GM12878 (cell line): ENCODE measurements around the gene CHSY3. TPM values are rescaled to one million over a fixed set of nuclear protein-coding genes. Genes with fewer than 3 reads are reported as not detected.

Source experiments
- ATAC-seq: fragments of 200-7000 bp; cut with Tn5 transposase; 3 replicates; pipeline ENCODE4 v1.9.1; 2020; ENCODE audit warnings: mild to moderate bottlenecking, moderate library complexity
- BruUV-seq: library from RNA; stranded (reverse); fragments of 400-500 nt; replicated peaks from 2 replicates; lab custom pipeline; 2021; lab: Mats Ljungman, UMichigan
- CTCF ChIA-PET: fragments of 300-600 bp; sonication (Branson Sonifier 250); formaldehyde crosslinking; extraction: SDS; loops from one replicate; lab custom pipeline; 2021; ENCODE audit warnings: inconsistent platforms; lab: Yijun Ruan, JAX
- POLR2A ChIA-PET: fragments of 350-600 bp; formaldehyde crosslinking; extraction: SDS; loops from one replicate; lab custom pipeline; 2021; ENCODE audit warnings: inconsistent platforms; lab: Charles Lee
- RAD21 ChIA-PET: fragments of 300-600 bp; sonication (Branson Sonifier 250); formaldehyde crosslinking; loops from one replicate; lab custom pipeline; 2023; ENCODE audit warnings: antibody characterized with exemption; ENCODE audit not compliant: unreplicated experiment; lab: Charles Lee
- SMC1A ChIA-PET: fragments of 300-600 bp; sonication (Branson Sonifier 250); formaldehyde crosslinking; loops from one replicate; lab custom pipeline; 2023; ENCODE audit not compliant: unreplicated experiment, uncharacterized antibody; lab: Charles Lee
- DNase-seq: peaks from one replicate; pipeline ENCODE4 v3.0.0-alpha.2; 2011; ENCODE audit warnings: low read depth, low spot score
- FAIRE-seq: peaks from 3 replicates; lab custom pipeline; 2011; peaks lifted over from hg19 to GRCh38; lab: Jason Lieb, UNC
- H2AFZ ChIP-seq: 2 replicates; pipeline ENCODE4 v1.6.0; 2011; ENCODE audit warnings: low read depth, low read length, control low read depth; ENCODE audit not compliant: control insufficient read depth
- H3K27ac ChIP-seq: 2 replicates; pipeline ENCODE4 v1.5.1; 2011; ENCODE audit warnings: control low read depth; ENCODE audit not compliant: control insufficient read depth, insufficient read depth
- H3K27me3 ChIP-seq, 2 experiments: replicated peaks in 1 of 2; 2 replicates each; pipeline versions ENCODE4 v1.6.0 to v1.6.1; 2011; ENCODE audit warnings: low read length in 1 of 2; ENCODE audit not compliant: control insufficient read depth in 2 of 2, insufficient read depth in 2 of 2
- H3K36me3 ChIP-seq, 2 experiments: 2 replicates each; pipeline ENCODE4 v1.5.1; 2011; ENCODE audit warnings: low read length in 1 of 2; ENCODE audit not compliant: control insufficient read depth in 2 of 2, insufficient read depth in 2 of 2
- H3K4me1 ChIP-seq: 2 replicates; pipeline ENCODE4 v1.6.1; 2011; ENCODE audit warnings: mild to moderate bottlenecking, low read length, moderate library complexity, mixed read lengths; ENCODE audit not compliant: control insufficient read depth, insufficient read depth
- H3K4me2 ChIP-seq: 2 replicates; pipeline ENCODE4 v1.6.0; 2011; ENCODE audit warnings: control low read depth; ENCODE audit not compliant: control insufficient read depth, insufficient read depth
- H3K4me3 ChIP-seq: fragments of 200-600 bp; sonication (generic); 2 replicates; pipeline ENCODE4 v1.5.1; 2016
- H3K79me2 ChIP-seq: 2 replicates; pipeline ENCODE4 v1.6.0; 2011; ENCODE audit warnings: low read length; ENCODE audit not compliant: control insufficient read depth, insufficient read depth
- H3K9ac ChIP-seq: 2 replicates; pipeline ENCODE4 v1.8.0; 2011; ENCODE audit warnings: low read length, control low read depth, mixed read lengths; ENCODE audit not compliant: control insufficient read depth, insufficient read depth
- H3K9me3 ChIP-seq: replicated peaks from 3 replicates; pipeline ENCODE4 v1.5.1; 2011; ENCODE audit warnings: mild to moderate bottlenecking, low read length; ENCODE audit not compliant: control insufficient read depth, insufficient read depth
- H4K20me1 ChIP-seq: 2 replicates; pipeline ENCODE4 v1.6.0; 2011; ENCODE audit not compliant: control insufficient read depth, insufficient read depth
- BHLHE40 ChIP-seq, 2 experiments: fragments of 450-650 bp in 1 of 2; IDR thresholded peaks; 2 replicates each; pipeline ENCODE4 v1.6.1; 2011 to 2017; ENCODE audit warnings: low read depth in 2 of 2, borderline replicate concordance in 1 of 2, improper control_type of control experiment in 1 of 2, low read length in 1 of 2, mild to moderate bottlenecking in 1 of 2
- BMI1 ChIP-seq: fragments of 450-650 bp; IDR thresholded peaks from 2 replicates; pipeline ENCODE4 v1.6.1; 2016; ENCODE audit warnings: mild to moderate bottlenecking, moderate library complexity, borderline replicate concordance
- E4F1 ChIP-seq: fragments of 450-650 bp; IDR thresholded peaks from 2 replicates; pipeline ENCODE4 v1.6.1; 2018; ENCODE audit warnings: borderline replicate concordance, mild to moderate bottlenecking; ENCODE audit not compliant: partially characterized antibody
- JUNB ChIP-seq: IDR thresholded peaks from 2 replicates; pipeline ENCODE4 v1.6.1; 2016; ENCODE audit warnings: antibody characterized with exemption, mild to moderate bottlenecking
- MAX ChIP-seq: IDR thresholded peaks from 2 replicates; pipeline ENCODE4 v1.6.1; 2012; ENCODE audit warnings: low read depth, low read length, improper control_type of control experiment
- RAD21 ChIP-seq: IDR thresholded peaks from 2 replicates; pipeline ENCODE4 v1.6.1; 2011; ENCODE audit warnings: mild to moderate bottlenecking, low read depth, low read length, moderate library complexity; ENCODE audit not compliant: insufficient read depth
- RCOR1 ChIP-seq: conservative IDR thresholded peaks from 2 replicates; pipeline ENCODE4 v1.6.1; 2012; ENCODE audit warnings: low read depth, low read length, improper control_type of control experiment
- STAT3 ChIP-seq: IDR thresholded peaks from 2 replicates; pipeline ENCODE4 v1.6.1; 2011; ENCODE audit warnings: low read depth, low read length, improper control_type of control experiment
- SUZ12 ChIP-seq: fragments of 200-600 bp; sonication (generic); IDR thresholded peaks from one replicate; pipeline ENCODE4 v1.6.1; 2018; ENCODE audit warnings: antibody characterized with exemption, mild to moderate bottlenecking; ENCODE audit not compliant: unreplicated experiment
- TARDBP ChIP-seq: IDR thresholded peaks from 2 replicates; pipeline ENCODE4 v1.6.1; 2016; ENCODE audit warnings: borderline replicate concordance
- ZSCAN29 ChIP-seq: fragments of 450-650 bp; IDR thresholded peaks from 2 replicates; pipeline ENCODE4 v1.6.1; 2017; ENCODE audit warnings: mild to moderate bottlenecking, moderate library complexity
- WGBS: methylation state at CpG from one replicate; pipeline ENCODE4 v1.1.6; 2016; ENCODE audit warnings: low lambda C conversion rate; ENCODE audit not compliant: insufficient replicate concordance, insufficient coverage; ENCODE audit errors: missing lambda C conversion rate; 5-methylcytosine and 5-hydroxymethylcytosine counted together
- in situ Hi-C: fragments of 300-500 bp; cut with MboI; formaldehyde crosslinking; loops from 9 replicates; pipeline ENCODE4 v1.14.3; 2018; ENCODE audit warnings: mixed read lengths
- intact Hi-C: fragments of 100-400 bp; cut with micrococcal nuclease; formaldehyde crosslinking; loops from one replicate; pipeline ENCODE4 v1.14.2; 2022; ENCODE audit not compliant: unreplicated experiment
- polyA plus RNA-seq, 11 experiments: library from polyadenylated mRNA; depleted of rRNA in 4 of 11; unstranded in 6 of 11; stranded (reverse) in 5 of 11; fragments of >200 nt; fragmentation: Nextera tagmentation in 4 of 11; fragmentation: Illumina TruSeq in 1 of 11; extraction: Ambion mirVana in 4 of 11; extraction: Trizol in 1 of 11; gene quantifications; 1 replicate in 1 of 11; 2 replicates in 10 of 11; pipeline versions ENCODE4 v1.2.1 to v1.2.3, GENCODE V29; 2011 to 2016; ENCODE audit warnings: inconsistent platforms in 2 of 11, missing spikeins in 2 of 11, low read depth in 1 of 11
- total RNA-seq, 4 experiments: library from RNA; depleted of rRNA in 3 of 4; stranded (reverse); fragments of >200 nt in 3 of 4; fragmentation: Illumina TruSeq in 1 of 4; extraction: Trizol in 1 of 4; gene quantifications; 2 replicates each; pipeline versions ENCODE4 v1.2.1 to v1.2.3, GENCODE V29; 2013 to 2021

Gene CHSY3
- total and polyA plus RNA-seq, 10 of the 15 experiments (the other 5 are each of a cell fraction or from before 2014, with no cell fraction given), result not detected

DNA sequence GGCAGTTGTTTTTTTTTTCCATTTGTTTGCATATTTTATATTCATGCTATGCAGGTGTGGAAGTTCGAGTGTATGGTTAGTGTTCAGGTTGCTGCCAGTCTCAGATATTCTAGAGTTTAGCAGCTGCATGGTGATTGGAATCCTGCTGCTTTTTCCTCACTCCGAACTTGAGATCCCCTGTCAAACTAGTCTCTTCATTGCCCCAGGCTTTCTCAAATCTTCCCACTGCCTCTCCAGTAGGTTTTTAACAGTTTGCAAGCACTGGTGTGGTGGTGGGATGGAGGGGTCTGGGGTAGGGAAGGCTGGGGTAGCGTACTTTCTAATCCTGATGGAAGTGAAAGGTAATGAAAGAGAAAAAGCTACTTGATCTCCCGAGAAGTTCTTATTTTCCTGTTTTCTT, 112.9 kb downstream of the CHSY3 start:
- Histone ChIP-seq H3K9ac (no peak overlapping the region), H3K27ac (no peak overlapping the region), H3K36me3 (no peaks in the 10 kb centered on the region), H2AFZ (no peak overlapping the region), H3K79me2 (no peaks in the 10 kb centered on the region), H3K4me3 (no peak overlapping the region), H3K27me3 (no peaks in the 10 kb centered on the region), H3K4me1 (no peaks in the 10 kb centered on the region), H3K4me2 (no peak overlapping the region), H3K9me3 (no peaks in the 10 kb centered on the region), H4K20me1 (no peaks in the 10 kb centered on the region)
- TF ChIP-seq TARDBP (no peak), JUNB (no peak), ZSCAN29 (no peak)
- intact Hi-C loops (no loop called here), in situ Hi-C loops (no loop called here)
- FAIRE-seq (no peak), DNase-seq (no peak), ATAC-seq (no peak)
- POLR2A ChIA-PET, result no interaction called here
- SMC1A ChIA-PET, result no interaction called here
- CTCF ChIA-PET, result no interaction called here
- no TSS peak for BruUV-seq
- 11% methylated on average over 4 of the region's 4 CpGs for WGBS
- RAD21 ChIA-PET, result no interaction called here

DNA sequence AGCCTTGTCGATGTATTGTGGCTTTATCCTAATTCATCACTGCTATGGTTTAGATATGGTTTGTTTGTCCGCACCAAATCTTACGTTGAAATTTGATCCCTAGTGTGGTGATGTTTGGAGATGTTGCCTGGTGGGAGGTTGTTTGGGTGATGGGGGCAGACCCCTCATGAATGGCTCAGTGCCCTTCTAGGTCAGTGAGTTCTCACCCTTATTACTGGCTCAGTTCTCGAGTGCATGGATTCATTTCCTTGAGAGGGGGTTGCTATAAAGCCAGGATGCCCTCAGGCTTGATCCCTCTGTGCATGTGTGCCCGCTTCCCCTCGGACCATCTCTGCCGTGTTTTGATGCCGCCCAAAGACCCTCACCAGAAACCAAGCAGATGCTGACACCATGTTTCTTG, 114.4 kb downstream of the CHSY3 start:
- Histone ChIP-seq H2AFZ (no peak overlapping the region), H3K27me3 (no peaks in the 10 kb centered on the region), H3K4me3 (no peak overlapping the region), H3K79me2 (no peaks in the 10 kb centered on the region), H3K9me3 (no peaks in the 10 kb centered on the region), H3K36me3 (no peaks in the 10 kb centered on the region), H3K4me2 (no peak overlapping the region), H3K27ac (no peak overlapping the region), H3K9ac (no peak overlapping the region), H4K20me1 (no peaks in the 10 kb centered on the region), H3K4me1 (no peaks in the 10 kb centered on the region)
- DNase-seq (no peak), FAIRE-seq (no peak), ATAC-seq (no peak)
- intact Hi-C loops (no loop called here), in situ Hi-C loops (no loop called here)
- BruUV-seq, result no TSS peak
- POLR2A ChIA-PET, result no interaction called here
- RAD21 ChIA-PET, result no interaction called here
- CTCF ChIA-PET, result no interaction called here
- TF ChIP-seq MAX (no peak), BHLHE40 (IDR thresholded peaks at IDR 0.05; ENCODE audit: borderline replicate concordance in 1 of 2, low read depth in 2 of 2, low read length in 1 of 2) (no peak), RCOR1 (no peak), BMI1 (no peak), SUZ12 (no peak), RAD21 (no peak), STAT3 (no peak), E4F1 (no peak), TARDBP (no peak)
- SMC1A ChIA-PET, result no interaction called here
- 35% methylated on average over 8 of the region's 8 CpGs for WGBS
